Panc1 (cell line): Measurements from ENCODE around the gene TMEM132C. TPM values are rescaled to one million over a fixed set of nuclear protein-coding genes. Genes with fewer than 3 reads are reported as not detected.
"Not testable (repeated sequence)": the region's sequence is repeated elsewhere in the genome, so short reads cannot be mapped to it uniquely, and the experiment has no call there.

Experiments
- ATAC-seq: fragments of 200-7000 bp; cut with Tn5 transposase; 2 replicates; pipeline ENCODE4 v1.9.1; 2020; ENCODE audit warnings: mild to moderate bottlenecking, moderate library complexity
- BruUV-seq: library from RNA; stranded (reverse); fragments of 400-500 nt; replicated peaks from 2 replicates; lab custom pipeline; 2021; lab: Mats Ljungman, UMichigan
- CTCF ChIA-PET: fragments of 300-600 bp; sonication (Branson Sonifier 250); formaldehyde crosslinking; loops from one replicate; lab custom pipeline; 2022; ENCODE audit warnings: antibody characterized with exemption; lab: Charles Lee
- POLR2A ChIA-PET: fragments of 300-600 bp; sonication (Branson Sonifier 250); formaldehyde crosslinking; loops from one replicate; lab custom pipeline; 2022; ENCODE audit warnings: antibody characterized with exemption; lab: Charles Lee
- DNase-seq: peaks from one replicate; pipeline ENCODE4 v3.0.0-alpha.2; 2010; ENCODE audit warnings: low read depth, low spot score
- H3K27ac ChIP-seq: 2 replicates; pipeline ENCODE4 v1.5.1; 2011; ENCODE audit warnings: mild to moderate bottlenecking, low read length, inconsistent platforms
- H3K27me3 ChIP-seq: fragments of 200-500 bp; sonication (Bioruptor generic); 2 replicates; pipeline ENCODE4 v1.6.0; 2014; ENCODE audit warnings: low read length, inconsistent platforms; ENCODE audit not compliant: control insufficient read depth, insufficient read depth
- H3K36me3 ChIP-seq: fragments of 200-500 bp; sonication (Bioruptor generic); 2 replicates; pipeline ENCODE4 v1.5.1; 2014; ENCODE audit warnings: inconsistent platforms, mild to moderate bottlenecking, low read length, moderate library complexity; ENCODE audit not compliant: control insufficient read depth, insufficient read depth
- H3K4me1 ChIP-seq: 2 replicates; pipeline ENCODE4 v1.5.1; 2011; ENCODE audit warnings: inconsistent platforms, mild to moderate bottlenecking, low read length, moderate library complexity; ENCODE audit not compliant: control insufficient read depth, insufficient read depth
- H3K4me3 ChIP-seq, 2 experiments: 2 replicates each; pipeline ENCODE4 v1.5.1; 2011 to 2012; ENCODE audit warnings: low read depth in 2 of 2, low read length in 2 of 2, mild to moderate bottlenecking in 2 of 2, inconsistent platforms in 1 of 2, moderate library complexity in 1 of 2
- H3K9me3 ChIP-seq: fragments of 200-500 bp; sonication (Bioruptor generic); 2 replicates; pipeline ENCODE4 v1.5.1; 2014; ENCODE audit warnings: low read depth, mild to moderate bottlenecking, inconsistent platforms, low read length, moderate library complexity; ENCODE audit not compliant: control insufficient read depth, insufficient read depth
- CTCF ChIP-seq: fragments of 450-650 bp; IDR thresholded peaks from 2 replicates; pipeline ENCODE4 v1.5.1; 2017; ENCODE audit warnings: mild to moderate bottlenecking
- POLR2AphosphoS5 ChIP-seq: IDR thresholded peaks from 2 replicates; pipeline ENCODE4 v1.6.1; 2012; ENCODE audit warnings: mild to moderate bottlenecking, low read depth, low read length, moderate library complexity
- SIN3A ChIP-seq: IDR thresholded peaks from 2 replicates; pipeline ENCODE4 v1.6.1; 2012; ENCODE audit warnings: low read depth, mild to moderate bottlenecking, low read length, moderate library complexity, borderline replicate concordance; ENCODE audit not compliant: insufficient read depth
- TCF7L2 ChIP-seq: IDR thresholded peaks from 2 replicates; pipeline ENCODE4 v1.6.1; 2011; ENCODE audit warnings: mild to moderate bottlenecking, low read depth, low read length, inconsistent platforms
- in situ Hi-C: cut with HindIII; loops from 2 replicates; pipeline ENCODE4 v1.10.0; 2016; ENCODE audit warnings: low sequenced_read_pairs, low pct_unique_long_range_greater_than_20kb
- intact Hi-C: fragments of 100-400 bp; cut with micrococcal nuclease; formaldehyde crosslinking; loops from one replicate; pipeline ENCODE4 v1.10.0; 2022; ENCODE audit not compliant: unreplicated experiment
- total RNA-seq: library from RNA; stranded (reverse); gene quantifications from one replicate; pipeline ENCODE4 v1.2.1, GENCODE V29; 2021; ENCODE audit not compliant: unreplicated experiment
- TF ChIP-seq, protein P1 (sequence below), 2 experiments: IDR thresholded peaks; 2 replicates each; pipeline ENCODE4 v1.6.1; 2011 to 2012; ENCODE audit warnings: low read depth in 2 of 2, control low read depth in 1 of 2, low read length in 1 of 2, mild to moderate bottlenecking in 1 of 2, moderate library complexity in 1 of 2; ENCODE audit not compliant: insufficient read depth in 1 of 2

TMEM132C gene
- total RNA-seq, 1 experiment from 2014 or later, result not detected

DNA sequence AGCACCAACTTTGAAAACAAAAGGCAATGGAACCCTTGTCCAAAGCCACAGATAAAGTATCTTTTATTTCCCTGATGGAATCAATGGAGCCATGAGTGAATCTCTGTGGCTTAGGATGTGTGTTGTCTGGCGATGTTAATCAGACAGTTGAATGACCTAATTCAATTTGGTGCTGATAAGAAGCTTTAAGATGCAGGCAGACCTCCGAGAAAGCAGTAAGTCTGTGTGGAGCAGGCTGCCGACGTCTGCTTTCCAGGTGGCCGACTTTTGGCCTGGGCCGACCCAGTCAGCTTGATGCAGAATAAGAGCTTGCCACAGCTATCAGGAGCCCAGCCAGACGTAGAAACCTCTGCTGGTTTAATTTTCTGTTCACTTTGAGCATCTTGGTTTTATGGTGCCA lies 21.1 kb upstream of the TMEM132C start:
- H3K36me3 ChIP-seq, result no peaks in the 10 kb centered on the region
- ChIA-PET POLR2A (no interaction called here), CTCF (no interaction called here)
- TF ChIP-seq CTCF, result no peak
- H3K4me3 ChIP-seq, result no peak overlapping the region
- H3K9me3 ChIP-seq, result peaks cover 4% of the 10 kb centered on the region; the same call in 1 of the 2 replicates
- in situ Hi-C loops (no loop called here), intact Hi-C loops (no loop called here)
- ATAC-seq (no peak), DNase-seq (no peak)
- H3K27ac ChIP-seq, result no peak overlapping the region
- no peaks in the 10 kb centered on the region; the same call in 1 of the 2 replicates for H3K27me3 ChIP-seq
- H3K4me1 ChIP-seq, result no peaks in the 10 kb centered on the region
- BruUV-seq, result no TSS peak

- BruUV-seq, result no TSS peak
- no peak for ATAC-seq
- CTCF ChIA-PET, result no interaction called here
- DNase-seq, result no peak
- Histone ChIP-seq H3K27me3 (no peaks in the 10 kb centered on the region; the same call in 1 of the 2 replicates), H3K27ac (no peak overlapping the region), H3K36me3 (no peaks in the 10 kb centered on the region), H3K4me1 (no peaks in the 10 kb centered on the region), H3K9me3 (peaks cover 4% of the 10 kb centered on the region; the same call in 1 of the 2 replicates), H3K4me3 (no peak overlapping the region)
- in situ Hi-C loops (no loop called here), intact Hi-C loops (no loop called here)
- POLR2A ChIA-PET, result no interaction called here
- TF ChIP-seq POLR2AphosphoS5 (no peak), TCF7L2 (no peak), CTCF (no peak), SIN3A (no peak)
- TF ChIP-seq, protein P1, sequence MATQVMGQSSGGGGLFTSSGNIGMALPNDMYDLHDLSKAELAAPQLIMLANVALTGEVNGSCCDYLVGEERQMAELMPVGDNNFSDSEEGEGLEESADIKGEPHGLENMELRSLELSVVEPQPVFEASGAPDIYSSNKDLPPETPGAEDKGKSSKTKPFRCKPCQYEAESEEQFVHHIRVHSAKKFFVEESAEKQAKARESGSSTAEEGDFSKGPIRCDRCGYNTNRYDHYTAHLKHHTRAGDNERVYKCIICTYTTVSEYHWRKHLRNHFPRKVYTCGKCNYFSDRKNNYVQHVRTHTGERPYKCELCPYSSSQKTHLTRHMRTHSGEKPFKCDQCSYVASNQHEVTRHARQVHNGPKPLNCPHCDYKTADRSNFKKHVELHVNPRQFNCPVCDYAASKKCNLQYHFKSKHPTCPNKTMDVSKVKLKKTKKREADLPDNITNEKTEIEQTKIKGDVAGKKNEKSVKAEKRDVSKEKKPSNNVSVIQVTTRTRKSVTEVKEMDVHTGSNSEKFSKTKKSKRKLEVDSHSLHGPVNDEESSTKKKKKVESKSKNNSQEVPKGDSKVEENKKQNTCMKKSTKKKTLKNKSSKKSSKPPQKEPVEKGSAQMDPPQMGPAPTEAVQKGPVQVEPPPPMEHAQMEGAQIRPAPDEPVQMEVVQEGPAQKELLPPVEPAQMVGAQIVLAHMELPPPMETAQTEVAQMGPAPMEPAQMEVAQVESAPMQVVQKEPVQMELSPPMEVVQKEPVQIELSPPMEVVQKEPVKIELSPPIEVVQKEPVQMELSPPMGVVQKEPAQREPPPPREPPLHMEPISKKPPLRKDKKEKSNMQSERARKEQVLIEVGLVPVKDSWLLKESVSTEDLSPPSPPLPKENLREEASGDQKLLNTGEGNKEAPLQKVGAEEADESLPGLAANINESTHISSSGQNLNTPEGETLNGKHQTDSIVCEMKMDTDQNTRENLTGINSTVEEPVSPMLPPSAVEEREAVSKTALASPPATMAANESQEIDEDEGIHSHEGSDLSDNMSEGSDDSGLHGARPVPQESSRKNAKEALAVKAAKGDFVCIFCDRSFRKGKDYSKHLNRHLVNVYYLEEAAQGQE (IDR thresholded peaks at IDR 0.05; ENCODE audit: insufficient read depth in 1 of 2, low read depth in 2 of 2, low read length in 1 of 2), result no peak
These were observed 16.9 kb upstream of the TMEM132C start for GRCh38 chr12:128250096-128250495.

- H3K4me3 ChIP-seq, H3K27ac ChIP-seq, BruUV-seq, H3K9me3 ChIP-seq, DNase-seq, ATAC-seq, POLR2A ChIA-PET, H3K4me1 ChIP-seq, in situ Hi-C loops, intact Hi-C loops, CTCF ChIA-PET, H3K27me3 ChIP-seq, H3K36me3 ChIP-seq: not testable (repeated sequence)
These were observed 13.1 kb upstream of the TMEM132C start for GRCh38 chr12:128253829-128254228.
